ENCODE results near the gene CLTCL1. TPM values are rescaled to one million over a fixed set of nuclear protein-coding genes. Genes with fewer than 3 reads are reported as not detected.

CLTCL1 gene
- total RNA-seq, 1 donor from 2014 or later, result 4.3 TPM

DNA sequence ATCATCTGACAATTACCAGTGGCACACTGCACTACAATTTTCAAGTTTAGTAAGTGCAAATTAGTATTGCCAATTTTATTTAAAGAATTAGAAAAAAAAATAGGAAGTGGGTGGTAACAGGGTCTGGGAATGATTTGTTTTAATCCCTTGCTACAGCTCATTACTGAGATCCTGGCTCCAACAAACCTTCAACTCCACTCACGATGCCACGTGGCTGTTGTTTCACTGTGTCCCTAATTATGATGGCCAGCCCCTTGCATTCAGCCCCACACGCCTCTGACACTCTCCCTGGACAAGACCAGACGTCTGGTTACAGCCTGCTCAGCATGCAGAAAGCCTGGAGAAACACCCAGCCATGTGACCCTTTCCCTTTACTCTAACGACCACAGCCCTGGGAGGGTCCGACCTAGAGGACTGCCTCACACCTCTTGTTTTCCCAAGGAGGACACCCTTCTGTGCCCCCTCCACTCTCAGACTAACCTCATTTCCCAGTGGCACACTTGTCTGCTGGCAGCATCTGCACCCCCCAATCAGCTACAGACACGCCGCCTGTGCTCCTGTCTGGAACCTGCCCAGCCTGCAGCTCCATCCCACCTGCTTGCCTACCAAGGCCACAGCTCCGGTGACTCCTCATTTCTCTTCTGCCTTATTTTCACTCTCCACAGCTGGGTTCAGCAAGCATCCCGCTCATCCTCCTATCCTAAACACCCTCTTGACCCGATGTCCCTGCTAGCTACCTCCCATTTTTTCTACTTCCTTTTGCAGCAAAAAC is 94.5 kb downstream of the CLTCL1 start:
- DNase-seq (ENCODE audit: low read depth), result no peak
- no peak overlapping the region for H3K4me3 ChIP-seq (ENCODE audit: low read depth, low read length)
- TF ChIP-seq, protein P1, sequence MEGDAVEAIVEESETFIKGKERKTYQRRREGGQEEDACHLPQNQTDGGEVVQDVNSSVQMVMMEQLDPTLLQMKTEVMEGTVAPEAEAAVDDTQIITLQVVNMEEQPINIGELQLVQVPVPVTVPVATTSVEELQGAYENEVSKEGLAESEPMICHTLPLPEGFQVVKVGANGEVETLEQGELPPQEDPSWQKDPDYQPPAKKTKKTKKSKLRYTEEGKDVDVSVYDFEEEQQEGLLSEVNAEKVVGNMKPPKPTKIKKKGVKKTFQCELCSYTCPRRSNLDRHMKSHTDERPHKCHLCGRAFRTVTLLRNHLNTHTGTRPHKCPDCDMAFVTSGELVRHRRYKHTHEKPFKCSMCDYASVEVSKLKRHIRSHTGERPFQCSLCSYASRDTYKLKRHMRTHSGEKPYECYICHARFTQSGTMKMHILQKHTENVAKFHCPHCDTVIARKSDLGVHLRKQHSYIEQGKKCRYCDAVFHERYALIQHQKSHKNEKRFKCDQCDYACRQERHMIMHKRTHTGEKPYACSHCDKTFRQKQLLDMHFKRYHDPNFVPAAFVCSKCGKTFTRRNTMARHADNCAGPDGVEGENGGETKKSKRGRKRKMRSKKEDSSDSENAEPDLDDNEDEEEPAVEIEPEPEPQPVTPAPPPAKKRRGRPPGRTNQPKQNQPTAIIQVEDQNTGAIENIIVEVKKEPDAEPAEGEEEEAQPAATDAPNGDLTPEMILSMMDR (conservative IDR thresholded peaks at IDR 0.05; ENCODE audit: low read depth, low read length), result no peak

DNA sequence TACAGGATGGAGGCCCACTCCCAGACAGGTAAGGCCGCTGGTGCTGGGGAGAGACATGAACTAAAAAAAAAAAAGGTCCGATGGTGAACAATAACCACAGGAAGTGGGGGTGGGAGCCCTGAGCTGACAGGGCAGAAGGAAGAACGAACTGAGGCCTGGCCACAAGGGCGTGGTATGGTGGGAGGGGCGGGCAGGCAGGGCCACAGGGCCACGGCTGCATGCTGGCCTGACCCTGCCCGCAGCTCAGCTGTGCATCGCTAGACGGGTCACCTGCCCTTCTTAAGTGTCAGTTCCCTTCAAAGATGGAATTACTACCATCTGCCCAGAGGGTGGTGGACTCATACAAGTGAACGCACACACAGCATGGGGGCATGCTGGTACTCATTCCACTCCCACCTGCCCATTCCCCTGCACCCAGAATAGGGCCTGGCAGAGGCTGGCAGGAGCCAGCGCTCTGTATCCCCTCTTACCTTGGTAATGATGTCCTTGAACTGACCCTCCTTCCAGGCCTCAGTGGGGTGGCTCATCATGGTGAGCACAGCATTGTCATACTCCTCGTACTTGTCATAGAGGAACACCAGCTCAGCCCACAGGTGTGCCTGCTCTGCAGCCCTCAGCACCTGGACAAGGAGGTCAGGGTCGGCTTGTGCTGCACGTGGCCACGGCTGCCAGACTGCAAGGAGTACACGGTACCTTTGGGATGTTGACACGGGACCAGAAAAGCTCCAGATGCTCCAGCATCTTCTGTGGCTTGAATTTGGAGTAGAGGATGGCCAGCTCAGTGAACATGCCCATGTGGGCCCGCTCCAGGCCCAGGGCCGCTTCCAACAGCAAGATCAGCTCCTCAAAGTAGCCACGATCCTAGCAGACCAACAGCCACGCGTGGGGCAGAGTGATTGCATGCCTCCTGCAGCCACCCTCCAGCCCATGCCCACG is 95.5 kb downstream of the CLTCL1 start:
- TF ChIP-seq, protein P1 (conservative IDR thresholded peaks at IDR 0.05; ENCODE audit: low read depth, low read length), result no peak
- no peak for DNase-seq (ENCODE audit: low read depth)
- no peak overlapping the region for H3K4me3 ChIP-seq (ENCODE audit: low read depth, low read length)

DNA sequence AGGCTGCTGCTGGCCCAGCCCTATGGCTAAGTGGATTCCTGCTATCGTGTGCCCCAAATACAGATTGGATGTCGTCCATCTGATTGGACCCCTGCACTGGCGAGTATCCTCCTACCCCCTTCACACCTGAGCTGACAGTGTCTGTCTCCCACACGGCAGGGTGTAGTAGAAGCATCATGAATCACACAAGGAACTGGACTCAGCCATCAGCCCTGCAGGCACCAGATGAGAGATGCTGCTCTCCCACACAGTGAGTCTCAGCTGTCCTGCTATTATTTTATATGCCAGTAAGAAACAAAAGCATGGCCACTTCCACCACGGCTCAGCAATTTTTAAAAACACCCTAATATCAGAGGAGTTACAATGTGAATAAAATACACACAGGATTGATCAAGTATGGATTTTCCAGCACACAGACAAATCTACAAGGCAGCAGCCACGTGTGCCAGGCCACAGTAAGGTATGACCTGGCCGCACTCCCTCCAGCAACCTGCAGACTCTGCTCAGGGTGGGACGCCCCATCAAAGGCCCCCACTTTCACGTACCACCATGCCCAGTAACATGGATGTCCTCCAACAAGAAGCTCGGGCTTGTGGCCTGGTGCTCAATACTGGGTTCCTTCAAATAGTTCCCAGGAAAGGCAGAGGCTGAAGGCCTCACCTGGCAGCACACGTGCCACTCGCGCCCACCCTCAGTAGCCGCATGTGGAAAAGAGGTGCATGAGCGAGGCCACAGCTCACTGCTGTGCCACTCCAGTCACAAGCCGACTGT is 96.6 kb downstream of the CLTCL1 start:
- DNase-seq (ENCODE audit: low read depth), result no peak
- TF ChIP-seq, protein P1 (conservative IDR thresholded peaks at IDR 0.05; ENCODE audit: low read depth, low read length), result no peak
- H3K4me3 ChIP-seq (ENCODE audit: low read depth, low read length), result no peak overlapping the region

DNA sequence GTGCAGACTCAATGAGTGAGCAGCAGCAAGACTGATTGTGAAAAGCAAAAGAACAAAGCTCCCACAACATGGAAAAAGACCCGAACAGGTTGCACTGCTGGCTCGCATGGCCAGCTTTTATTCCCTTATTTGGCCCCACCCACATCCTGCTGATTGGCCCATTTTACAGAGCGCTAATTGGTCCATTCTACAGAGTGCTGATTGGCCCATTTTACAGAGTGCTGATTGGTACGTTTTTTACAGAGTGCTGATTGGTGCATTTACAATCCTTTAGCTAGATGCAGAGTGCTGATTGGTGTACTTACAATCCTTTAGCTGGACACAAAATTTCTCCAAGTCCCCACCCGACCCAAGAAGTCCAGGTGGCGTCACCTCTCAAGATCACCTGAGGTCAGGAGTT is 97.6 kb downstream of the CLTCL1 start:
- no peak overlapping the region for H3K4me3 ChIP-seq (ENCODE audit: low read depth, low read length)
- DNase-seq (ENCODE audit: low read depth), result no peak
- TF ChIP-seq, protein P1 (conservative IDR thresholded peaks at IDR 0.05; ENCODE audit: low read depth, low read length), result no peak

DNA sequence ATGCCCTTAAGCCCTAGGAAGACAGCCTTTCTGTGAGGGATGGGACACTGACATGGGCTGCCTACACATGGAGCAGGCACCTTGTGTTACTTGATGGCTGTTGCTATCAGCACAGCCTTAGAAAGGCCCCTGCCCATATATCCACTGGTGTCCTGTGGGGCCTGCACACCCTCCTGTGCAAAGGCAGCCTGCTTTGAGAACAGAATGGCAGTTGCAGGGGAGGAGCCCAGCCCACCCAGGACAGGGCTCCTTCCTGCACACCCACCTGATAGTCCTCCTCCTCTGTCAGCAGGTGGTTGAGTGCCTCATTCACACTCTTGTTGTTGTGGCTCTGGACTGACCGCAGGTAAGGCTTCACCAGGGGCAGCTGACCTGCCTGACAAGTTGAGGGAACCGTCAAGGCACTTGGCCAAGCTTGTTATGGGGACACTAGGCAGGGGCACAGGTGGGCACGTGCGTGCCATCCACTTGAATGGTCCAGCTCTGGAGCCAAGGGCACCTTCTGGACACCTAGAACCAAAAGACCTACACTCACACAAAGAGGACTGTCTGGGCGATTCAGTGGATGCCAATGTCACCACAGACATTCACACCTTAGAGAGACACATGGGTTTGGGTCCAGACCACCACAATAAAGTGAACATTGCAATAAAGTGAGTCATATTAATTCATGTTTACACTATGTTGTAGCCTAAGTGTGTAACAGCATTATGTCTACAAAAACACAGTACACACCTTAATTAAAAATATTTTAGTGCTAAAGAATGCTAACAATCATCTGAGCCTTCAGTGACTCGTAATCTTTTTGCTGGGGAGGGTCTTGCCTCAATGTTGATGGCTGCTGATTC is 103.6 kb downstream of the CLTCL1 start:
- no peak for DNase-seq (ENCODE audit: low read depth)
- TF ChIP-seq, protein P1 (conservative IDR thresholded peaks at IDR 0.05; ENCODE audit: low read depth, low read length), result no peak

More for the DNA sequence above, 103.6 kb downstream of the CLTCL1 start:
- no peak overlapping the region for H3K4me3 ChIP-seq (ENCODE audit: low read depth, low read length)
